Adrenal gland (tissue), 12 donors: ENCODE results near the gene PUM2. TPM values are rescaled to one million over a fixed set of nuclear protein-coding genes. Genes with fewer than 3 reads are reported as not detected.

Experiments
- DNase-seq, 7 donors: peaks; one replicate each; pipeline ENCODE4 v3.0.0-alpha.2; 2019 to 2020
- H3K27ac ChIP-seq, 5 donors: fragments of 200-600 bp; sonication (generic) in 4 of 5; 1 replicate in 3 of 5; 2 replicates in 2 of 5; pipeline versions ENCODE4 v1.5.1 to v1.8.0; 2016 to 2020; ENCODE audit warnings: mild to moderate bottlenecking in 1 of 5
- H3K27me3 ChIP-seq: fragments of 200-600 bp; 2 replicates; pipeline ENCODE4 v1.8.0; 2021
- H3K36me3 ChIP-seq, 2 donors: fragments of 200-600 bp; replicated peaks in 1 of 2; 1 replicate in 1 of 2; 2 replicates in 1 of 2; pipeline versions ENCODE4 v1.5.1 to v1.8.0; 2018 to 2022
- H3K4me1 ChIP-seq, 2 donors: fragments of 200-600 bp; replicated peaks in 1 of 2; 1 replicate in 1 of 2; 2 replicates in 1 of 2; pipeline versions ENCODE4 v1.5.1 to v1.8.0; 2018 to 2021
- H3K4me3 ChIP-seq, 4 donors: fragments of 200-600 bp; sonication (generic) in 3 of 4; one replicate each; pipeline ENCODE4 v1.5.1; 2016 to 2018
- H3K9me3 ChIP-seq, 3 donors: fragments of 200-600 bp; sonication (generic) in 1 of 3; replicated peaks in 1 of 3; 1 replicate in 2 of 3; 2 replicates in 1 of 3; pipeline versions ENCODE4 v1.5.1 to v1.8.0; 2016 to 2021
- POLR2A ChIP-seq, 2 donors: fragments of 450-650 bp; IDR thresholded peaks; one replicate each; pipeline ENCODE4 v1.6.1; 2017; ENCODE audit warnings: antibody characterized with exemption in 2 of 2, mild to moderate bottlenecking in 2 of 2, moderate library complexity in 1 of 2
- WGBS, 4 donors: extraction: QIAGEN DNeasy Blood & Tissue Kit in 2 of 4; methylation state at CpG; one replicate each; pipeline versions ENCODE4 v1.1.5 to v1.1.7; 2013 to 2017; 5-methylcytosine and 5-hydroxymethylcytosine counted together
- intact Hi-C, 2 donors: fragments of 100-400 bp; cut with DNase I; formaldehyde crosslinking; loops; one replicate each; pipeline versions ENCODE4 v1.14.1 to v1.15.0; 2022 to 2023
- polyA plus RNA-seq, 3 donors: library from polyadenylated mRNA; stranded (reverse); fragments of 200-250 nt in 2 of 3; fragments of 350-450 nt in 1 of 3; fragmentation: Illumina TruSeq in 1 of 3; extraction: RNeasy Lipid Tissue Mini Kit (QIAGEN cat#74804) in 1 of 3; gene quantifications; one replicate each; pipeline ENCODE4 v1.2.3, GENCODE V29; 2013 to 2014
- total RNA-seq, 9 donors: library from RNA; depleted of rRNA in 4 of 9; stranded (reverse); fragments of >200 nt in 4 of 9; fragments of 120-200 nt in 1 of 9; fragmentation: NEBNext Ultra II Directional in 1 of 9; extraction: Animal tissue kit (Norgen Biotek cat#: 25700) in 1 of 9; gene quantifications; one replicate each; pipeline versions ENCODE4 v1.1.0 to v1.2.4, GENCODE V29; 2013 to 2023
- TF ChIP-seq, protein P1 (sequence below), 6 experiments: fragments of 450-650 bp in 4 of 6; fragments of 200-600 bp in 2 of 6; sonication (generic) in 1 of 6; IDR thresholded peaks; 1 replicate in 5 of 6; 2 replicates in 1 of 6; pipeline versions ENCODE4 v1.5.1 to v1.8.0; 2016 to 2021; ENCODE audit warnings: antibody characterized with exemption in 6 of 6, mild to moderate bottlenecking in 2 of 6, moderate library complexity in 1 of 6
- donor health status: healthy with polysubstance abuse.
- donor health status: Bipolar disorder and iron deficiency.
- donor health status: DM: yes; HTN: yes; CAD: no.
- donor health status: DM: no; HTN: no; CAD: no.
- donor health status: DM: no; HTN: no; CAD: no.
- donor health status: DM: yes; HTN: yes; CAD: no.

The PUM2 gene
- total and polyA plus RNA-seq, 12 donors = 25.5 to 105 (median 53.3) TPM

DNA sequence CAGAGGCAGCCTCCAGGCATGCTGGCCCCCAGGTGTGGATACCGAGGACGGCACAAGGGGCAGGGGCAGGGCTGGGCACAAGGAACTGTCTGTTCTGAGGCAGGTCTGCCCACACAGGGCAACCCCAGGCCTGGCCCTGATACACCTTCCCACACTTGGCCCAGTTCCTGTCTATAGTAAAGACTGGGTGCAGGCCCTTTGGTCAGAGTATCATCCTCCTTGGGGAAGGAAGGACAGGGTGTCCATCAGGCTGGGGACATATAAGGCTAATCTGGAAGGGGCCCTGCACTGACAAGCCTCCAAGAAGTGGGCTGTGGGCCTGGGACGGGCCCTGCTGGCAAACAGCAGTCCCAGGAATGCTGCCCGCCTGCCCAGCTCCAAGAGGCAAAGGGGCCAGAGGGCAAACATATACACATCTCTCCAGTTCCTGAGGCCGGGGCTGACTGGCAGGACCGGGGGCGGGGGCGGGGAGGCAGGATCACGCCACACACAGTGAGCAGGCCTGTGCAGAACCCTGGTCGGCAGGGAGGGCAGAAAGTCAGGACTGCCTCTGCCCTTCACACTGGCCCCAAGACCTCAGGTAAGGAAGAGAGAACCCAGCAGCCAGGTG, 144.6 kb downstream of the PUM2 start:
- no peaks in the 10 kb centered on the region for H3K9me3 ChIP-seq
- H3K36me3 ChIP-seq = no peaks in the 10 kb centered on the region
- H3K4me3 ChIP-seq = no peak overlapping the region
- H3K27me3 ChIP-seq = no peaks in the 10 kb centered on the region
- intact Hi-C loops = no loop called here
- H3K4me1 ChIP-seq = no peaks in the 10 kb centered on the region
- DNase-seq = no peak
- TF ChIP-seq, protein P1, sequence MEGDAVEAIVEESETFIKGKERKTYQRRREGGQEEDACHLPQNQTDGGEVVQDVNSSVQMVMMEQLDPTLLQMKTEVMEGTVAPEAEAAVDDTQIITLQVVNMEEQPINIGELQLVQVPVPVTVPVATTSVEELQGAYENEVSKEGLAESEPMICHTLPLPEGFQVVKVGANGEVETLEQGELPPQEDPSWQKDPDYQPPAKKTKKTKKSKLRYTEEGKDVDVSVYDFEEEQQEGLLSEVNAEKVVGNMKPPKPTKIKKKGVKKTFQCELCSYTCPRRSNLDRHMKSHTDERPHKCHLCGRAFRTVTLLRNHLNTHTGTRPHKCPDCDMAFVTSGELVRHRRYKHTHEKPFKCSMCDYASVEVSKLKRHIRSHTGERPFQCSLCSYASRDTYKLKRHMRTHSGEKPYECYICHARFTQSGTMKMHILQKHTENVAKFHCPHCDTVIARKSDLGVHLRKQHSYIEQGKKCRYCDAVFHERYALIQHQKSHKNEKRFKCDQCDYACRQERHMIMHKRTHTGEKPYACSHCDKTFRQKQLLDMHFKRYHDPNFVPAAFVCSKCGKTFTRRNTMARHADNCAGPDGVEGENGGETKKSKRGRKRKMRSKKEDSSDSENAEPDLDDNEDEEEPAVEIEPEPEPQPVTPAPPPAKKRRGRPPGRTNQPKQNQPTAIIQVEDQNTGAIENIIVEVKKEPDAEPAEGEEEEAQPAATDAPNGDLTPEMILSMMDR (IDR thresholded peaks at IDR 0.05) = no peak
- no peak for TF ChIP-seq POLR2A (IDR thresholded peaks at IDR 0.05)
- 89 to 100% (median 96%) methylated on average over 4 to 10 of the region's 10 CpGs for WGBS, 4 donors
- H3K27ac ChIP-seq = no peak overlapping the region

DNA sequence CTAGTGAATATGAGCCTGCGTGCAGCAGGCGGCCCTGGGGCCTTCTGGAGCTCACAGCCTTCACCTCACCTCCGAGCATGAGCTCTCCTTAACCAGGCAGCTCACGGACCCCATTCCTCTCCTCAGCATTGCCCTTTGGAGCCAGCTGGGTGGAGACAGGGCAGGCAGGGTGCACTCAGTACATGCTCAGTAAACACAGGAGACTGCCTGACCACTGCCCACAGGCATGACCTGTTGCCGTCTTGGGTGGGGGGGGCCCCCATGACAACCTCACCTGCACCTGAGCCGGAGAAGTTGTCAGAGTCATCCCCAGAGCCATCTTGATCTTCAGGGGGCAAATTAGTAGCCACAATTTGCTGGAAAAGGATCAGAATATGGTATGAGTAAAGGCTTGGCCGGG, 145.6 kb downstream of the PUM2 start:
- no peaks in the 10 kb centered on the region for H3K36me3 ChIP-seq
- intact Hi-C loops = no loop called here
- no peaks in the 10 kb centered on the region for H3K4me1 ChIP-seq
- WGBS, 4 donors = 80 to 97% (median 95%) methylated on average over 5 to 7 of the region's 7 CpGs
- no peak overlapping the region for H3K27ac ChIP-seq
- no peak overlapping the region for H3K4me3 ChIP-seq
- H3K27me3 ChIP-seq = no peaks in the 10 kb centered on the region
- DNase-seq = no peak
- TF ChIP-seq, protein P1 (IDR thresholded peaks at IDR 0.05) = no peak
- TF ChIP-seq POLR2A (IDR thresholded peaks at IDR 0.05) = no peak
- no peaks in the 10 kb centered on the region for H3K9me3 ChIP-seq

DNA sequence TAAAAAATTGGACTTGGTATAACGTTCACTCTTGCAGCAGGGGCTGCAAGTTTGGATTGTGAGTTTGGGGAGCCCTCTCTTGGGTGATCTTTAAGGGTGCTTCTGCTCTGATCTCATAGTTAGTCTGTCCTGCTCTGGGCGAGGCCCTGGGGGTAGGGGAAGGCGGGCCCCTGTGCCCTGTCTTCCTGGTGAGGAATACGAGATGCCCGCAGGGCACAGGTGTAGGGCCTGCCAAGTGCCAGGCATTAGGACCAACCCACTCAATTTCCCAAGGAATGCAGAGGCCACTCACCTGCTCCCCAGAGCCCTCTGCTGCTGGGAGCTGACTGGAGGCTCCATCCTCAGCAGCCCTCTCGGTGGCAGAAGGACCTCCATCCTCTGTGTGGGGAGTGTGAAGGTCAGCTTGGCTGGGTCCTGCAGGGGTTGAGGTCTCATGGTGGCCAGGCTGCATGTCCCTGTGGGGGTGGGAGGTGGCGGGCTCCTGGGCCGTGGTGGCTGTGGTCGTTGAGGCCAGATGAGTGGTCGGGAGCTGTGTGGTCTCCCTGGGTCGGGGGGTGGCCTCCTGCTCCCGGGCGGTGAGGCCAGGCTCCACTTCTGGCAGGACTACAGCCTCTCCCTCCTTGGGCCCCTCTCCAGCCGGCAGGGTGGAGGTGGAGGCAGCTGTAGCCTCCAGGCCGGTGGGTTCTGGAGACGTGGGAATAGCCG, 147.0 kb downstream of the PUM2 start:
- 88 to 96% (median 92%) methylated on average over 5 to 17 of the region's 17 CpGs for whole genome bisulfite sequencing, 4 donors
- DNase-seq = no peak
- H3K9me3 ChIP-seq = no peaks in the 10 kb centered on the region
- no peaks in the 10 kb centered on the region for H3K27me3 ChIP-seq
- H3K36me3 ChIP-seq = no peaks in the 10 kb centered on the region
- intact Hi-C loops = no loop called here
- H3K4me1 ChIP-seq = no peaks in the 10 kb centered on the region
- TF ChIP-seq POLR2A (IDR thresholded peaks at IDR 0.05) = no peak
- TF ChIP-seq, protein P1 (IDR thresholded peaks at IDR 0.05) = no peak
- H3K4me3 ChIP-seq = no peak overlapping the region
- H3K27ac ChIP-seq = no peak overlapping the region

DNA sequence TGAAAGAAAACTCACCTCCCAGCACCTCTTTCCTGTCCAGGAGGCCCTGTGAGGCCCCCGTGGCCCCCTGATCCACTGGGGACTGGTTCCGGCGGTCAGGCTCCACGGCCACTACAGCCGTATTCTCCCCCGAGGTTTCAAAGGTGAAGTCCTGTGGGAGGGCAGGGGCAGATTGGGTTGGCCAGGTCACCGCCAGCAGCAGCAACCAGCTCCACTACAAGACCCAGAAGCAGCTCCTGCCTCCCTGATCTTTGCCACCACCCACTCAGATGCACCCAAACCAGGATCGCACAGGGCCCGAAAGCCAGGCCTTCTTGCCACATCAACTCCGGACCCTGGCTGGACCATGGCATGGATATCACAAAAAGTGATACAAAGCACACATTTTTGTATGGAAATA, 147.6 kb downstream of the PUM2 start:
- H3K9me3 ChIP-seq = no peaks in the 10 kb centered on the region
- no peaks in the 10 kb centered on the region for H3K27me3 ChIP-seq
- no peak overlapping the region for H3K4me3 ChIP-seq
- intact Hi-C loops = no loop called here
- no peak for DNase-seq
- WGBS, 4 donors = 93 to 99% (median 94%) methylated on average over 8 to 10 of the region's 10 CpGs
- TF ChIP-seq POLR2A (IDR thresholded peaks at IDR 0.05) = no peak
- TF ChIP-seq, protein P1 (IDR thresholded peaks at IDR 0.05) = no peak
- H3K36me3 ChIP-seq = no peaks in the 10 kb centered on the region
- H3K27ac ChIP-seq = no peak overlapping the region
- no peaks in the 10 kb centered on the region for H3K4me1 ChIP-seq
